ENCODE data around the gene SLC35F4.

- no peak for TF ChIP-seq EZH2phosphoT487 (IDR thresholded peaks at IDR 0.05; ENCODE audit: borderline replicate concordance, low read length)
- no peak for TF ChIP-seq CTCF (conservative IDR thresholded peaks at IDR 0.05; ENCODE audit: low read depth, low read length)
These were observed 118.9 kb downstream of the SLC35F4 start for GRCh38 chr14:57747036-57747435.
